ENCODE results near the gene UGT1A9.

Gene UGT1A9

DNA sequence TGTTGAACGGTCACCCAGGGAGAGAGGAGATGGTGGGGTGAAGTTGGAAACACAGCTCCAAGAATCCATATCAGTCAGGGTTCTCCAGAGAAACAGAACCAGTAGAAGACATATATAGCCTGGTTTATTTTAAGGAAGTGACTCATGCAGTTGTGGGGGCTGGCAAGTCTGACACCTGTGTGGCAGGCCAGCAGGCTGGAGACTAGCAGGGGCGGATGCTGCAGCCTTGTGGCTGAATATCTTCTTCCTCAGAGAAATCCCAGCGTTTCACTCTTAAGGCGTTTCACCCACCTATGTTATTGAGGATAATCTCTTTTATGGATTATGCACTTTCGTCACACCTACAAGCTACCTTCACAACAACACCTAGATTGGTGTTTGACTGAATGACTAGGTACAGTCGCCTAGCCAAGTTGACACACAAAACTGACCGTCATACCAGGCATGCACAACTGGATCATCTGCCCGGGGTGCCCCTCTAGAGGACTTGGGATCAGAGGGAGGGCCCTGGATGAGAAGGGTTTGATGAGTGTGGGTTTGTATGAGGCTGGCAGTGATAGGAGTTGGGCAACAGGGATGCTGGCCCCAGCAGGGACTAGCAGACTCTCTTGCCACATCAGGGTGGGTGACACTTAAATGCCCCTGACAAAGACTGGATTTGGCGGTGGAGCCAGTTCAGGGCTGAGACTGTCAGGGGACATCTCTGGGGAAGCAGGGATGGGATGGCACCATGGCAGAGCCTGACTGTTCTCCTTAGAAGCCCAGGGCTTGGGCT is 129.8 kb downstream of the UGT1A9 start:
- FAIRE-seq: no peak

- no peak for FAIRE-seq
Observed at GRCh38 chr2:233802132-233802815, 130.6 kb downstream of the UGT1A9 start.

GRCh38 chr2:233803292-233803911 is 131.7 kb downstream of the UGT1A9 start:
- no peak for FAIRE-seq

DNA sequence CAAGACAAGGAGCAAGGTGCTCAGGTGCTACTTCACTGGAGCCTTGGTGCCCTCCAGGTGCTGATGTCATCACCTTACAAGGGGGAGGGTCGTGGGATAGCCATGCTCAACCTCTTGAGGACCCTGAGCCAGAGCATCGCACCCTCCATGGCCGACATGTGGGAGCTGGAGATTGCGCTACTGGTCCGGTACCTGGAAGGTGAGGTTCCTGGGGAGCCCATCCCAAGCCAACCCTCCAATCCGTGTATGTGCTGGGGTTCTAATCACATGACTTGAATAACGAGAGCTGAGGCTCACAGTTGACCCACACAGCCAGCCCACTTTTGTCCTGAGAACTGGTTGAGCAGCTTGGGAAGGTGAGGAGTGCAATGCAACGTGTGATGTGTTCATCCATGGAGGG is 132.3 kb downstream of the UGT1A9 start:
- FAIRE-seq: no peak

DNA sequence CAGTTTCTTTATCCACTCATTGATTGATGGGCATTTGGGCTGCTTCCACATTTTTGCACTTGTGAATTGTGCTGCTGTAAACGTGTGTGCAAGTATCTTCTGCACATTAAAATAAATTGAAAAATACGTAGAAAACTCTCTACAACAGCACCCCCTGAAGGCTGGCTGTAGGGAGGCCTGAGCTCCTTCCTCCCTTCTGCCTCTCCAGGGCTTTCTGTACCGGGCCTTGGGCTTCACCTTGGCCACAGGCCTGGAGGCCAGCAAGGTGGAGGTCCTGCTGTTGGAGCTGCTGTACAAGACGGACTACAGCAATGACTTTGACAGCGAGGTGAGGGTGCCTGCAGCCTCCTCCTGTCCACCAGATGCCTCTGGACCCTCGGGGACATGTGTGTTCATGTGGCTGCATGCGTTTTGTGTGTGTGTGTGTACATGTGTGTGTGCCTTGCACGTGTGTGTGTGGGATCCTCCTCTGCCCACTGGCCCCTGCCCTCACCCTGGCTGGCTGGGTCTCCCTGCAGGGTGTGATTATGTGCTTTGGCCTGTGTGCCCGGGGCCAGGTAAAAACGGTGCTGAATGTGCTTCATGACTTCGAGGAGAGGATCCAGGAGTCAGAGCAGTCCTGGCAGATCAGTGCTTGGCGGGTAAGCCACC is 135.6 kb downstream of the UGT1A9 start:
- no peak for FAIRE-seq

GRCh38 chr2:233807966-233808935 is 136.6 kb downstream of the UGT1A9 start:
- no peak for FAIRE-seq

- no peak for FAIRE-seq
Observed at GRCh38 chr2:233810385-233810784, 138.7 kb downstream of the UGT1A9 start.

DNA sequence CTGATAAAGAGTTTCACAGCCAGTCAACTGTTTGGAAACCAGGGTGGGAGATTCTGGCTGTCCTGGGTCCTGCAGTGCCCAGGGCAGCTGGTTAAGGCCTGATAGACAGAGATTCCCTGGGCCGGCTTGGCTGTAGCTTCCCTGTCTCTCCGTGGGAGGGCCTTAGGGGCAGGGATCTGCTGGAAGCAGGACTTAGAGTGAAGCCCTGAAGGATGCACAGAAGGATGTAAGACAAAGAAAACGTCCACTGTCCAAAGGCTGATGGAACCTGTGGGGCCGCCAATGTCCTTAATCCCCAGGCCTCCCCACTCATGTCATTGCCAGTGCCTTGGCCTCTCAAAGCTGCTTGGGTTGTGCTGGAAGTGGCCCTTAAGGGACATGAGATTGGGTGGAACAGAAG is 139.4 kb downstream of the UGT1A9 start:
- FAIRE-seq: no peak

- FAIRE-seq: no peak
Observed at GRCh38 chr2:233811732-233812131, 140.0 kb downstream of the UGT1A9 start.

GRCh38 chr2:233813236-233814055 is 141.7 kb downstream of the UGT1A9 start:
- FAIRE-seq: no peak

DNA sequence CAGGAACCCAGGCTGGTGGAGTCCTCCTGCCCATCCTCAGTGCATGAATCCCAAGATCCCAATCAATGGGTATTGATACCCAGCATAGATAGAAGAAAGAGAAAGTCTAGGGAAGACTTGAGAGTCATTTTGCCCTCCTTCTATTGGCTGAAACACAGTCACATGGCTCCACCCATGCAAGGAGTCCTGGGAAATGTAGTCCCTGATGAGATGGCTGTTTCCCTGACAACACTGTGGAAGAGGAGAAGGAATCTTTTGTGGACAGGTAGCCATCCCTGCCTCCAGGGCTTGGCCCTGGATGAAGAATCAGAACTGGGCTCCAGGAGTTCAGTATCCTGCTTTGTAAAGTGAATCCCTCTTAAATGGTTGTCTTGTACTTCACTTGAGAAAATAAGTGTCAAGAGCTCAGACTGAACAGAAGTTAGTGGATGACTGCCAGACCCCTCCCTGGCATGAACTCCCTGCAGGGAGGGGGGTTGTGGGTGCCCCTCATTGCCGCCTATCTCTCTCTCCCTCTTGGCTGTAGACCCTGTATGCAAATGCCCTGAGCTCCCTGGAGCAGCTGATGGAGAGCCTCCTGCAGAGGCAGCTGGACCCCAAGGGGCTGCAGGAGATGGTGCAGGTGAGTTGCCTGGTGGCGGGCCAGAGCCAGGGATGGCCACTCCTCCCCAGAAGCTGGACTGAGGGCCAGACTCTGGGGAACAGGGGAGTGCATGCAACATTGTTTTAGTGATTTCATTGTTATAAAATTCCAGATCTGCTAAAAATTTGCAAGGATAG is 142.5 kb downstream of the UGT1A9 start:
- FAIRE-seq: no peak

DNA sequence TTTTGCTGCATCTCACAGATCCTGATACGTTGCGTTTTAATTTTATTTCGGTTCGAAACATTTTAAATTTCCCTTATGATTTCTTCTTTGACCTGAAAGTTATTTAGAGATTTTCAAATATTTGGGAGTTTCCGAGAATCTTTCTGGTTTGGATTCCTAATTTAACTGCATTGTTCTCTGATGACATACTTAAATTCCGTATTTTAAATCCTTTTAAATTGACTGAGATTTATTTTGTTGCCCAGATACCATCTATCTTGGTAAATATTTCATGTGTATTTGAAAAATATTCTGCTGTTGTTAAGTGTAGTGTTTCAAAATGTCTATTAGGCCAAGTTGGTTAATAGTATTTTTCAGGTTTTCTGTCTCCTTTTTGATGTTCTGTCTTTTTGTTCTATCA is 144.2 kb downstream of the UGT1A9 start:
- no peak for FAIRE-seq

GRCh38 chr2:233816334-233816733 is 144.6 kb downstream of the UGT1A9 start:
- no peak for FAIRE-seq

GRCh38 chr2:233816771-233817170 is 145.1 kb downstream of the UGT1A9 start:
- no peak for FAIRE-seq

GRCh38 chr2:233817361-233817911 is 145.7 kb downstream of the UGT1A9 start:
- no peak for FAIRE-seq

DNA sequence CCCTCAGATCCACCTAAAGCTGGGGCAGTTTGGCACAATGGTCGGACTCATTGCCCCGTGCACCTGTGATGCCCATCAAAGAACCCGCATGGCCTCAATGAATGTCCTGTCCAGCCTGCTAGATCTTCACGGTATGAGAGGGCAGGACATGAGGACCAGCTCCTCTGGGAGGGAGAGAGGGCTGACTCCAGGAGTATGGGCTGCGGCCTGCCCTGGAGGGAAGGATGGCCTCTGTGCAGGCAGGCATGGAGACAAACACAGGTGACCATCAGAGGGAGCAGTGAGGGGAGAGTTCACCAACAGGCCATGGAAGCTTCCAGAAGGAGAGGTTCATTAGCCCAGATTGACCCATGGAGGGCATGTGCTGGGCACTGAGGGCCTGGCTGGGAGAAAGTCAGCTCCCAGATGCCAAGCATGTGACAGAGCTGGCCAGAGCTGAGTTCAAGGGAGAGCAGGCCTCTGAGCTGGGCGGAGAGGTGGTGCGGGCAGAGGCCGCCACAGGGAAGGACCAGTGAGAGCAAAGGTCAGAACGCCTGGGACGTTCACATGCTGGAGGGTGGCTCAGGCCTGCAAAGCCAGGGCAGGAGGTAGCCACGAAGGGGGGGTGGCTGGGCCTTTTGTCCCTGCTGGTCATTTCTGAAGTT is 146.4 kb downstream of the UGT1A9 start:
- no peak for FAIRE-seq

GRCh38 chr2:233818639-233819621 is 147.2 kb downstream of the UGT1A9 start:
- FAIRE-seq: no peak

Measured in A204.1 (cell line).